Measurements from ENCODE around the gene ANK3.
A peak's percentile ranks its signal among the peaks of the same experiment; 100 is the strongest.

ANK3 gene

DNA sequence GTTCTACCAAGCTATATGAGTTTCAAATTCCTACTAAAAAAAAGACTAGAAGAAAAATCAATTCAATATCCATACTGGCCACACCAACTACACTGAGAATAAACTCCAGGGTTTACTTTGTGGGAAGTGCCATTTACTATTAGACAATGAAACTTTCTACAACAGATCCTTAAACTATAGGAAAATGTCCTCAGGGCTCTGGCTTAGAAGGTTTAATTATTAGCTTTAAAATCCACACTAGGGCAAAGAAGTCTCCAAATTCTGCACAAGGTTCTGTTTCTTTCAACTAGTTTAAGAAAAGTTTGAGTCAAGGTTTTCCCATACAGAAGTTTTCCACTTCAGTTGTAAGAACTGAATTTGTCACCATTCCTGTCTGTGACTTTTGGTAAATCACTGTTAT is 251.6 kb downstream of the ANK3 start:
- Mint-ChIP-seq H3K4me3 (no peak overlapping the region), H3K27me3 (no peaks in the 10 kb centered on the region), H3K9me3 (no peaks in the 10 kb centered on the region), H3K36me3 (peaks cover 6% of the 10 kb centered on the region), H3K4me1 (peaks cover 6% of the 10 kb centered on the region), H3K27ac (no peak overlapping the region)
- CTCF ChIA-PET: no interaction called here
- DNase-seq: no peak

GRCh38 chr10:60137292-60137992 is 252.2 kb downstream of the ANK3 start:
- CTCF ChIA-PET: no interaction called here
- Mint-ChIP-seq H3K27me3 (no peaks in the 10 kb centered on the region), H3K27ac (no peak overlapping the region), H3K4me1 (peaks cover 6% of the 10 kb centered on the region), H3K9me3 (no peaks in the 10 kb centered on the region), H3K4me3 (no peak overlapping the region), H3K36me3 (peaks cover 6% of the 10 kb centered on the region)
- DNase-seq: no peak

- no peak overlapping the region for H3K4me3 Mint-ChIP-seq
- H3K27ac Mint-ChIP-seq: no peak overlapping the region
Measured at GRCh38 chr10:60135020-60135419, 254.7 kb downstream of the ANK3 start.

GRCh38 chr10:60134548-60134947 is 255.1 kb downstream of the ANK3 start:
- no peak for DNase-seq
- CTCF ChIA-PET: no interaction called here
- no peak overlapping the region for H3K4me3 Mint-ChIP-seq

More at GRCh38 chr10:60135020-60135419, 254.7 kb downstream of the ANK3 start:
- Mint-ChIP-seq H3K9me3 (no peaks in the 10 kb centered on the region), H3K36me3 (peaks cover 6% of the 10 kb centered on the region), H3K27me3 (no peaks in the 10 kb centered on the region), H3K4me1 (peaks cover 6% of the 10 kb centered on the region)
- DNase-seq: no peak
- CTCF ChIA-PET: no interaction called here

GRCh38 chr10:60130130-60130579 is 259.5 kb downstream of the ANK3 start:
- H3K27ac Mint-ChIP-seq: no peak overlapping the region
- CTCF ChIA-PET: no interaction called here
- H3K9me3 Mint-ChIP-seq: no peaks in the 10 kb centered on the region
- H3K4me3 Mint-ChIP-seq: no peak overlapping the region
- no peaks in the 10 kb centered on the region for H3K27me3 Mint-ChIP-seq
- peaks cover 6% of the 10 kb centered on the region for H3K36me3 Mint-ChIP-seq
- DNase-seq: no peak
- peaks cover 5% of the 10 kb centered on the region for H3K4me1 Mint-ChIP-seq

More at GRCh38 chr10:60134548-60134947, 255.1 kb downstream of the ANK3 start:
- Mint-ChIP-seq H3K27ac (no peak overlapping the region), H3K36me3 (peaks cover 6% of the 10 kb centered on the region), H3K27me3 (no peaks in the 10 kb centered on the region), H3K4me1 (peaks cover 6% of the 10 kb centered on the region), H3K9me3 (no peaks in the 10 kb centered on the region)

DNA sequence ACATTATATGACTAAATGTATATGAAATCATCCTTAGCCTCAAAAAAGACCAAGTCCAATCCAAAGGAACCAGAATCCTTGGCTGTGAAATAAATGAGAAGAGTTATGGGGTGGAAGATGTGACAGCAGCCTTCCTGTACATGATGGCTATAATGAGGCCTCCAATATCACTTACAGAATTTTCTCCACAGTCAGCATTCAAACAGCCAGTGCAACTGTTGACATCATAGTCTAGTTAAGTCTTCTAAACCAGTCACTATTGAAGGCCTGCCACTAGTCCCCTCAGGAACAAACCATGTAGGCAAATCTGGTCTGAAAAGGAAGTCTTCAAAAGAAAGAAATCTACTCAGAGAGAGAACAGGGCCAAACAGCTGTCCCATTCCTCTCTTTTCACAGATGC is 263.8 kb downstream of the ANK3 start:
- CTCF ChIA-PET: no interaction called here
- no peak for DNase-seq
- Mint-ChIP-seq H3K9me3 (no peaks in the 10 kb centered on the region), H3K4me1 (no peaks in the 10 kb centered on the region), H3K27me3 (no peaks in the 10 kb centered on the region), H3K36me3 (no peaks in the 10 kb centered on the region), H3K27ac (no peak overlapping the region), H3K4me3 (no peak overlapping the region)

GRCh38 chr10:60124536-60124935 is 265.1 kb downstream of the ANK3 start:
- Mint-ChIP-seq H3K9me3 (no peaks in the 10 kb centered on the region), H3K4me3 (no peak overlapping the region), H3K27ac (no peak overlapping the region), H3K27me3 (no peaks in the 10 kb centered on the region), H3K36me3 (no peaks in the 10 kb centered on the region), H3K4me1 (no peaks in the 10 kb centered on the region)
- CTCF ChIA-PET: no interaction called here
- no peak for DNase-seq

- Mint-ChIP-seq H3K27ac (no peak overlapping the region), H3K36me3 (no peaks in the 10 kb centered on the region), H3K27me3 (no peaks in the 10 kb centered on the region), H3K4me1 (no peaks in the 10 kb centered on the region), H3K4me3 (no peak overlapping the region), H3K9me3 (no peaks in the 10 kb centered on the region)
- CTCF ChIA-PET: no interaction called here
- DNase-seq: no peak
Measured at GRCh38 chr10:60123668-60124067, 266.0 kb downstream of the ANK3 start.

DNA sequence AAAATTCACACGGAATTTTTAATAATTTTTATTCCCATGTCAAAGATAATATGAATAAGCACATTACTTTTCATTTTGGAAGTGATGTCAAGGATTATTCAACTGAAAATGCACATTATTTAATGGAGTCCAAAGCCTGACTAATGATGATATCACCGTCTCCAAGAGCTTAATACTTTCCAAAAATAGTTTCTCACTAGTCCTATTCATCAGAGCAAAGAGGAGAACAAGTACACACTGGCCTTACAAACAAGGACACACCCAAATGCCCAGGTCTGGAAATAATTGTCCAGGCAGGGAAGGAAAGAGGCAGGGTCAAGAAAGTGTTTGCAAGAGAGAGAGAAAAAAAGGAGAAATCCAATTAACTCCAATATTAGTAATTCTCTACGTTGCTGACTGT is 266.5 kb downstream of the ANK3 start:
- no peaks in the 10 kb centered on the region for H3K27me3 Mint-ChIP-seq
- DNase-seq: no peak
- H3K36me3 Mint-ChIP-seq: no peaks in the 10 kb centered on the region
- no peak overlapping the region for H3K27ac Mint-ChIP-seq
- CTCF ChIA-PET: no interaction called here
- H3K4me3 Mint-ChIP-seq: no peak overlapping the region
- H3K9me3 Mint-ChIP-seq: no peaks in the 10 kb centered on the region
- H3K4me1 Mint-ChIP-seq: no peaks in the 10 kb centered on the region

GRCh38 chr10:60122190-60122589 is 267.5 kb downstream of the ANK3 start:
- no peaks in the 10 kb centered on the region for H3K27me3 Mint-ChIP-seq
- H3K4me1 Mint-ChIP-seq: no peaks in the 10 kb centered on the region
- H3K4me3 Mint-ChIP-seq: no peak overlapping the region
- H3K36me3 Mint-ChIP-seq: no peaks in the 10 kb centered on the region
- H3K27ac Mint-ChIP-seq: no peak overlapping the region
- DNase-seq: no peak
- CTCF ChIA-PET: no interaction called here
- H3K9me3 Mint-ChIP-seq: no peaks in the 10 kb centered on the region

- CTCF ChIA-PET: interaction anchor here (0.7 to 3.7 kb wide), 14 partner anchors 10 to 532 kb away, joined by 3 to 21 read pairs (median 5); no protein-coding TSS in a partner anchor
- DNase-seq: peak; percentile 23
- Mint-ChIP-seq H3K4me3 (no peak overlapping the region), H3K27ac (no peak overlapping the region), H3K4me1 (no peaks in the 10 kb centered on the region), H3K9me3 (no peaks in the 10 kb centered on the region), H3K27me3 (no peaks in the 10 kb centered on the region), H3K36me3 (no peaks in the 10 kb centered on the region)
Measured at GRCh38 chr10:60114765-60115586, 274.7 kb downstream of the ANK3 start.

DNA sequence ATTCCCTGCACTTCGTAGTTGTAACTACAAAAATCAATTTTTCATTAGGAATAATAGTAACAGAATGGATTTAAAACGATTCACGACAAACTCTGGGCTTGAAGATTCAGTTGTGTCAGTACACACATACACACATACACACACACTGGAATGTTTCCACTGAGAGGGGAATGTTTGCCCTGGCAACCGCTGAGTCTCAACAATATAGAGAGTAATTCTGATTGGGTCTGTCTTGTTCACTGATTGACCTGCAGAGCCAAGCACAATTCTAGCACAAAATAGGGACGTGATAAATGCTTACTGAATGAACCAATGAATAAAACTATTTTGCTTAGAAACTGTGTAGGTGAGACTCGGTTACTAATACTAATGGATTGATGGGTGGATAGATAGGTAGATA is 278.9 kb downstream of the ANK3 start:
- Mint-ChIP-seq H3K9me3 (no peaks in the 10 kb centered on the region), H3K27ac (no peak overlapping the region), H3K4me3 (no peak overlapping the region), H3K4me1 (no peaks in the 10 kb centered on the region), H3K36me3 (peaks cover 1% of the 10 kb centered on the region), H3K27me3 (no peaks in the 10 kb centered on the region)
- CTCF ChIA-PET: no interaction called here
- DNase-seq: no peak

GRCh38 chr10:60107308-60107976 is 282.2 kb downstream of the ANK3 start:
- CTCF ChIA-PET: no interaction called here
- Mint-ChIP-seq H3K4me1 (no peaks in the 10 kb centered on the region), H3K27ac (no peak overlapping the region), H3K9me3 (no peaks in the 10 kb centered on the region), H3K27me3 (no peaks in the 10 kb centered on the region), H3K4me3 (no peak overlapping the region), H3K36me3 (peaks cover 4% of the 10 kb centered on the region)
- no peak for DNase-seq

- Mint-ChIP-seq H3K9me3 (no peaks in the 10 kb centered on the region), H3K36me3 (peaks cover 4% of the 10 kb centered on the region), H3K27me3 (no peaks in the 10 kb centered on the region), H3K27ac (no peak overlapping the region), H3K4me3 (no peak overlapping the region), H3K4me1 (no peaks in the 10 kb centered on the region)
- CTCF ChIA-PET: interaction anchor here (0.7 kb wide), 2 partner anchors 9 to 396 kb away, joined by 3 to 4 read pairs; partner anchors contain the start of gene SLC16A9
- no peak for DNase-seq
Measured at GRCh38 chr10:60105295-60105695, 284.4 kb downstream of the ANK3 start.

Measured in activated naive CD4-positive, alpha-beta T cell treated with anti-CD3 and anti-CD28 coated beads, Interleukin-2, amount 10 ng/mL, durations not matched to agents 7 days and 5 days (primary cell).